Testis (tissue), 3 donors: Measurements from ENCODE around the gene CTBP2. TPM values are rescaled to one million over a fixed set of nuclear protein-coding genes. Genes with fewer than 3 reads are reported as not detected.
A peak's percentile ranks its signal among the peaks of the same experiment; 100 is the strongest.
"Not testable (repeated sequence)": the region's sequence is repeated elsewhere in the genome, so short reads cannot be mapped to it uniquely, and the experiment has no call there.

Source experiments
- DNase-seq: peaks from one replicate; pipeline ENCODE4 v3.0.0-alpha.2; 2019
- H3K27ac ChIP-seq, 2 donors: fragments of 200-600 bp; sonication (generic); one replicate each; pipeline ENCODE4 v1.5.1; 2019
- H3K27me3 ChIP-seq: fragments of 200-600 bp; sonication (generic); one replicate; pipeline ENCODE4 v1.5.1; 2019
- H3K36me3 ChIP-seq: fragments of 200-600 bp; sonication (generic); one replicate; pipeline ENCODE4 v1.5.1; 2017; ENCODE audit warnings: low read depth; ENCODE audit errors: missing control alignments
- H3K4me1 ChIP-seq: fragments of 200-600 bp; sonication (generic); one replicate; pipeline ENCODE4 v1.5.1; 2019
- H3K4me3 ChIP-seq, 2 donors: fragments of 200-600 bp; sonication (generic); one replicate each; pipeline ENCODE4 v1.5.1; 2017 to 2019
- H3K9me3 ChIP-seq: fragments of 200-600 bp; sonication (generic); one replicate; pipeline ENCODE4 v1.5.1; 2017
- CTCF ChIP-seq, 3 experiments: fragments of 450-650 bp in 2 of 3; fragments of 200-600 bp in 1 of 3; sonication (generic) in 1 of 3; IDR thresholded peaks; one replicate each; pipeline ENCODE4 v1.5.1; 2016 to 2019; ENCODE audit warnings: antibody characterized with exemption in 3 of 3, mild to moderate bottlenecking in 2 of 3, moderate library complexity in 1 of 3
- POLR2A ChIP-seq: fragments of 450-650 bp; IDR thresholded peaks from one replicate; pipeline ENCODE4 v1.6.1; 2017; ENCODE audit warnings: antibody characterized with exemption, mild to moderate bottlenecking, moderate library complexity
- WGBS, 2 donors: methylation state at CpG; one replicate each; pipeline ENCODE4 v1.1.5; 2018; 5-methylcytosine and 5-hydroxymethylcytosine counted together
- intact Hi-C: fragments of 100-400 bp; cut with DNase I; formaldehyde crosslinking; loops from one replicate; pipeline ENCODE4 v1.15.1; 2023; ENCODE audit warnings: low total_unique reads
- polyA plus RNA-seq: library from polyadenylated mRNA; stranded (reverse); fragments of 350-450 nt; fragmentation: Illumina TruSeq; extraction: RNeasy Lipid Tissue Mini Kit (QIAGEN cat#74804); gene quantifications from one replicate; pipeline ENCODE4 v1.2.3, GENCODE V29; 2014; ENCODE audit warnings: low read depth, low replicate concordance; ENCODE audit not compliant: insufficient read depth
- total RNA-seq, 2 donors: library from RNA; depleted of rRNA; stranded (reverse); fragments of >200 nt; gene quantifications; one replicate each; pipeline ENCODE4 v1.2.3, GENCODE V29; 2016

Gene CTBP2
- total and polyA plus RNA-seq, 3 donors from 2014 or later: 44.7 to 79.5 (median 52.4) TPM

GRCh38 chr10:124990671-124991625 lies 169.4 kb downstream of the CTBP2 start:
- TF ChIP-seq POLR2A (no peak), CTCF (IDR thresholded peaks at IDR 0.05) (no peak)
- Histone ChIP-seq H3K4me1 (peaks cover 3% of the 10 kb centered on the region), H3K9me3 (no peaks in the 10 kb centered on the region), H3K27ac (peak overlapping the region in 1 of 2 donors; percentile 19), H3K27me3 (no peaks in the 10 kb centered on the region), H3K4me3 (no peak overlapping the region), H3K36me3 (peaks cover 4% of the 10 kb centered on the region)
- 84 to 87% methylated on average over 12 to 14 of the region's 14 CpGs for WGBS, 2 donors
- intact Hi-C loops: no loop called here
- no peak for DNase-seq

GRCh38 chr10:124989526-124989925 lies 170.8 kb downstream of the CTBP2 start:
- no peak for DNase-seq
- no peaks in the 10 kb centered on the region for H3K27me3 ChIP-seq
- H3K36me3 ChIP-seq: peaks cover 2% of the 10 kb centered on the region
- WGBS, 2 donors: 65 to 95% methylated on average over 7 to 10 of the region's 10 CpGs
- intact Hi-C loops: no loop called here
- no peak overlapping the region for H3K4me3 ChIP-seq
- no peak for TF ChIP-seq CTCF (IDR thresholded peaks at IDR 0.05)
- no peak for TF ChIP-seq POLR2A
- H3K4me1 ChIP-seq: peaks cover 3% of the 10 kb centered on the region
- H3K9me3 ChIP-seq: no peaks in the 10 kb centered on the region
- peak overlapping the region in 1 of 2 donors; percentile 45 for H3K27ac ChIP-seq

- H3K27ac ChIP-seq, DNase-seq, H3K9me3 ChIP-seq, H3K4me1 ChIP-seq, H3K36me3 ChIP-seq, H3K4me3 ChIP-seq, H3K27me3 ChIP-seq, intact Hi-C loops: not testable (repeated sequence)
- 85 to 87% methylated on average over 4 of the region's 4 CpGs for WGBS, 2 donors
Measured at GRCh38 chr10:124988753-124989152, 171.6 kb downstream of the CTBP2 start.

GRCh38 chr10:124987788-124988187 lies 172.6 kb downstream of the CTBP2 start:
- no peak overlapping the region for H3K4me3 ChIP-seq
- H3K9me3 ChIP-seq: no peaks in the 10 kb centered on the region
- TF ChIP-seq POLR2A (no peak), CTCF (IDR thresholded peaks at IDR 0.05) (no peak)
- H3K4me1 ChIP-seq: peaks cover 2% of the 10 kb centered on the region
- WGBS, 2 donors: 64 to 75% methylated on average over 1 of the region's 1 CpG
- intact Hi-C loops: no loop called here
- H3K36me3 ChIP-seq: no peaks in the 10 kb centered on the region
- no peak for DNase-seq
- H3K27me3 ChIP-seq: no peaks in the 10 kb centered on the region
- no peak overlapping the region for H3K27ac ChIP-seq

- Histone ChIP-seq H3K27me3 (no peaks in the 10 kb centered on the region), H3K4me3 (no peak overlapping the region), H3K9me3 (no peaks in the 10 kb centered on the region), H3K36me3 (no peaks in the 10 kb centered on the region), H3K4me1 (no peaks in the 10 kb centered on the region), H3K27ac (no peak overlapping the region)
- intact Hi-C loops: no loop called here
- DNase-seq: no peak
- 78% methylated on average over 5 of the region's 5 CpGs for WGBS, 2 donors
- TF ChIP-seq POLR2A (no peak), CTCF (IDR thresholded peaks at IDR 0.05) (no peak)
Measured at GRCh38 chr10:124985162-124985561, 175.2 kb downstream of the CTBP2 start.
